K562 (cell line): Measurements from ENCODE around the gene IFNA5. TPM values are rescaled to one million over a fixed set of nuclear protein-coding genes. Genes with fewer than 3 reads are reported as not detected.

ENCODE experiments used
- polyA plus RNA-seq, 8 experiments: library from polyadenylated mRNA; depleted of rRNA in 4 of 8; stranded (reverse) in 5 of 8; unstranded in 3 of 8; fragments of >200 nt; fragmentation: Nextera tagmentation in 2 of 8; fragmentation: Illumina TruSeq in 1 of 8; extraction: Ambion mirVana in 2 of 8; extraction: Trizol in 1 of 8; gene quantifications; 2 replicates each; pipeline versions ENCODE4 v1.2.1 to v1.2.3, GENCODE V29; 2011 to 2014; ENCODE audit warnings: inconsistent platforms in 1 of 8, missing spikeins in 1 of 8
- total RNA-seq, 7 experiments: library from RNA; depleted of rRNA in 6 of 7; stranded (reverse); fragments of >200 nt in 6 of 7; fragmentation: Illumina TruSeq in 2 of 7; extraction: Trizol in 2 of 7; gene quantifications; 2 replicates each; pipeline versions ENCODE4 v1.2.1 to v1.2.3, GENCODE V29; 2011 to 2021; ENCODE audit warnings: low replicate concordance in 1 of 7

The IFNA5 gene
- total and polyA plus RNA-seq, 9 of the 15 experiments (the other 6 are each of a cell fraction or from before 2014, with no cell fraction given) = not detected

Other genes starting within 250 kb of the IFNA5 start
Only the 7 nearest of the 16 such genes appear.
- not detected in 2 replicates for gene IFNA16, start 88.0 kb downstream of the IFNA5 start, total RNA-seq (2014; rRNA removed)
- gene IFNA16, start 88.0 kb downstream of the IFNA5 start, total RNA-seq (2014; rRNA removed; fragmentation: Illumina TruSeq; extraction: Trizol) = not detected in 2 replicates
- not detected in 2 replicates for gene IFNA16, start 88.0 kb downstream of the IFNA5 start, total RNA-seq (2015; rRNA removed; fragmentation: Illumina TruSeq; extraction: Trizol)
- not detected in 2 replicates for gene IFNA16, start 88.0 kb downstream of the IFNA5 start, total RNA-seq (2021)
- gene IFNA16, start 88.0 kb downstream of the IFNA5 start, polyA plus RNA-seq (2011; rRNA removed) = not detected in 2 replicates
- gene IFNA16, start 88.0 kb downstream of the IFNA5 start, polyA plus RNA-seq (2014; fragmentation: Illumina TruSeq; extraction: Trizol) = not detected in 2 replicates
- gene IFNA16, start 88.0 kb downstream of the IFNA5 start, polyA plus RNA-seq (2014; fragmentation: Nextera tagmentation; extraction: Ambion mirVana) = not detected
- not detected in 2 replicates for gene IFNA16, start 88.0 kb downstream of the IFNA5 start, polyA plus RNA-seq (2014; rRNA removed)
- not detected in 2 replicates for gene IFNA17, start 77.1 kb downstream of the IFNA5 start, total RNA-seq (2014; rRNA removed)
- not detected in 2 replicates for gene IFNA17, start 77.1 kb downstream of the IFNA5 start, total RNA-seq (2014; rRNA removed; fragmentation: Illumina TruSeq; extraction: Trizol)
- gene IFNA17, start 77.1 kb downstream of the IFNA5 start, total RNA-seq (2015; rRNA removed; fragmentation: Illumina TruSeq; extraction: Trizol) = not detected in 2 replicates
- gene IFNA17, start 77.1 kb downstream of the IFNA5 start, total RNA-seq (2021) = not detected in 2 replicates
- gene IFNA17, start 77.1 kb downstream of the IFNA5 start, polyA plus RNA-seq (2011; rRNA removed) = not detected in 2 replicates
- gene IFNA17, start 77.1 kb downstream of the IFNA5 start, polyA plus RNA-seq (2014; fragmentation: Illumina TruSeq; extraction: Trizol) = not detected in 2 replicates
- gene IFNA17, start 77.1 kb downstream of the IFNA5 start, polyA plus RNA-seq (2014; fragmentation: Nextera tagmentation; extraction: Ambion mirVana) = not detected
- not detected in 2 replicates for gene IFNA17, start 77.1 kb downstream of the IFNA5 start, polyA plus RNA-seq (2014; rRNA removed)
- gene IFNA14, start 65.3 kb downstream of the IFNA5 start, total RNA-seq (2014; rRNA removed) = not detected in 2 replicates
- gene IFNA14, start 65.3 kb downstream of the IFNA5 start, total RNA-seq (2014; rRNA removed; fragmentation: Illumina TruSeq; extraction: Trizol) = not detected in 2 replicates
- not detected in 2 replicates for gene IFNA14, start 65.3 kb downstream of the IFNA5 start, total RNA-seq (2015; rRNA removed; fragmentation: Illumina TruSeq; extraction: Trizol)
- not detected in 2 replicates for gene IFNA14, start 65.3 kb downstream of the IFNA5 start, total RNA-seq (2021)
- gene IFNA14, start 65.3 kb downstream of the IFNA5 start, polyA plus RNA-seq (2011; rRNA removed) = not detected in 2 replicates
- not detected in 2 replicates for gene IFNA14, start 65.3 kb downstream of the IFNA5 start, polyA plus RNA-seq (2014; fragmentation: Illumina TruSeq; extraction: Trizol)
- gene IFNA14, start 65.3 kb downstream of the IFNA5 start, polyA plus RNA-seq (2014; fragmentation: Nextera tagmentation; extraction: Ambion mirVana) = not detected
- gene IFNA14, start 65.3 kb downstream of the IFNA5 start, polyA plus RNA-seq (2014; rRNA removed) = not detected in 2 replicates
- not detected in 2 replicates for gene KLHL9, start 30.1 kb upstream of the IFNA5 start, total RNA-seq (2014; rRNA removed)
- not detected in 2 replicates for gene KLHL9, start 30.1 kb upstream of the IFNA5 start, total RNA-seq (2014; rRNA removed; fragmentation: Illumina TruSeq; extraction: Trizol)
- not detected in 2 replicates for gene KLHL9, start 30.1 kb upstream of the IFNA5 start, total RNA-seq (2015; rRNA removed; fragmentation: Illumina TruSeq; extraction: Trizol)
- gene KLHL9, start 30.1 kb upstream of the IFNA5 start, total RNA-seq (2021) = 0.04 and 0.13 TPM in 2 replicates
- not detected in 2 replicates for gene KLHL9, start 30.1 kb upstream of the IFNA5 start, polyA plus RNA-seq (2011; rRNA removed)
- gene KLHL9, start 30.1 kb upstream of the IFNA5 start, polyA plus RNA-seq (2014; fragmentation: Illumina TruSeq; extraction: Trizol) = not detected in 2 replicates
- not detected for gene KLHL9, start 30.1 kb upstream of the IFNA5 start, polyA plus RNA-seq (2014; fragmentation: Nextera tagmentation; extraction: Ambion mirVana)
- gene KLHL9, start 30.1 kb upstream of the IFNA5 start, polyA plus RNA-seq (2014; rRNA removed) = not detected in 2 replicates
- not detected in 2 replicates for gene IFNA6, start 45.6 kb upstream of the IFNA5 start, total RNA-seq (2014; rRNA removed)
- gene IFNA6, start 45.6 kb upstream of the IFNA5 start, total RNA-seq (2014; rRNA removed; fragmentation: Illumina TruSeq; extraction: Trizol) = not detected in 2 replicates
- gene IFNA6, start 45.6 kb upstream of the IFNA5 start, total RNA-seq (2015; rRNA removed; fragmentation: Illumina TruSeq; extraction: Trizol) = not detected in 2 replicates
- not detected in 2 replicates for gene IFNA6, start 45.6 kb upstream of the IFNA5 start, total RNA-seq (2021)
- gene IFNA6, start 45.6 kb upstream of the IFNA5 start, polyA plus RNA-seq (2011; rRNA removed) = not detected in 2 replicates
- gene IFNA6, start 45.6 kb upstream of the IFNA5 start, polyA plus RNA-seq (2014; fragmentation: Illumina TruSeq; extraction: Trizol) = not detected in 2 replicates
- not detected for gene IFNA6, start 45.6 kb upstream of the IFNA5 start, polyA plus RNA-seq (2014; fragmentation: Nextera tagmentation; extraction: Ambion mirVana)
- gene IFNA6, start 45.6 kb upstream of the IFNA5 start, polyA plus RNA-seq (2014; rRNA removed) = not detected in 2 replicates
- gene IFNA13, start 62.7 kb upstream of the IFNA5 start, total RNA-seq (2014; rRNA removed) = not detected in 2 replicates
- not detected in 2 replicates for gene IFNA13, start 62.7 kb upstream of the IFNA5 start, total RNA-seq (2014; rRNA removed; fragmentation: Illumina TruSeq; extraction: Trizol)
- gene IFNA13, start 62.7 kb upstream of the IFNA5 start, total RNA-seq (2015; rRNA removed; fragmentation: Illumina TruSeq; extraction: Trizol) = not detected in 2 replicates
- gene IFNA13, start 62.7 kb upstream of the IFNA5 start, total RNA-seq (2021) = not detected in 2 replicates
- gene IFNA13, start 62.7 kb upstream of the IFNA5 start, polyA plus RNA-seq (2011; rRNA removed) = not detected in 2 replicates
- gene IFNA13, start 62.7 kb upstream of the IFNA5 start, polyA plus RNA-seq (2014; fragmentation: Illumina TruSeq; extraction: Trizol) = not detected in 2 replicates
- not detected for gene IFNA13, start 62.7 kb upstream of the IFNA5 start, polyA plus RNA-seq (2014; fragmentation: Nextera tagmentation; extraction: Ambion mirVana)
- not detected in 2 replicates for gene IFNA13, start 62.7 kb upstream of the IFNA5 start, polyA plus RNA-seq (2014; rRNA removed)
- gene IFNA2, start 80.1 kb upstream of the IFNA5 start, total RNA-seq (2014; rRNA removed) = not detected in 2 replicates
- not detected in 2 replicates for gene IFNA2, start 80.1 kb upstream of the IFNA5 start, total RNA-seq (2014; rRNA removed; fragmentation: Illumina TruSeq; extraction: Trizol)
- not detected in 2 replicates for gene IFNA2, start 80.1 kb upstream of the IFNA5 start, total RNA-seq (2015; rRNA removed; fragmentation: Illumina TruSeq; extraction: Trizol)
- not detected in 2 replicates for gene IFNA2, start 80.1 kb upstream of the IFNA5 start, total RNA-seq (2021)
- not detected in 2 replicates for gene IFNA2, start 80.1 kb upstream of the IFNA5 start, polyA plus RNA-seq (2011; rRNA removed)
- not detected in 2 replicates for gene IFNA2, start 80.1 kb upstream of the IFNA5 start, polyA plus RNA-seq (2014; fragmentation: Illumina TruSeq; extraction: Trizol)
- not detected for gene IFNA2, start 80.1 kb upstream of the IFNA5 start, polyA plus RNA-seq (2014; fragmentation: Nextera tagmentation; extraction: Ambion mirVana)
- gene IFNA2, start 80.1 kb upstream of the IFNA5 start, polyA plus RNA-seq (2014; rRNA removed) = not detected in 2 replicates